ENCODE data around the gene SAC3D1. TPM values are rescaled to one million over a fixed set of nuclear protein-coding genes. Genes with fewer than 3 reads are reported as not detected.

The SAC3D1 gene
- total and polyA plus RNA-seq, 9 of the 15 experiments (the other 6 are each of a cell fraction or from before 2014, with no cell fraction given), result 0.20 to 35.2 (median 5.8) TPM

GRCh38 chr11:65027213-65028067 lies 13.6 kb upstream of the SAC3D1 start, which contains the start of gene SNX15:
SNX15 (plus strand) TSS chr11:65027439; CDS start chr11:65027538, 99 bp downstream.
- under 1% methylated on average over 34 of the region's 51 CpGs for WGBS (ENCODE audit: insufficient coverage, low coverage, missing lambda C conversion rate)
- Histone ChIP-seq H3K9me3 (replicated peaks; ENCODE audit: control insufficient read depth, insufficient read depth, low read depth, low read length) (no peaks in the 10 kb centered on the region), H4K20me1 (replicated peaks; ENCODE audit: control insufficient read depth, insufficient read depth, low read length) (no peaks in the 10 kb centered on the region), H3K4me1 (replicated peaks in 1 of 2; ENCODE audit: control insufficient read depth in 2 of 2, insufficient read depth in 2 of 2, low read length in 2 of 2) (peaks cover 16 to 29% of the 10 kb centered on the region in 2 experiments; a peak in 4 of 5 replicates), H3K27me3 (ENCODE audit: control insufficient read depth in 2 of 2, insufficient read depth in 2 of 2, low read length in 2 of 2) (no peaks in the 10 kb centered on the region), H3K4me3 (peak within 1 kb of the TSS; percentile 55), H3K9me1 (ENCODE audit: control insufficient read depth, insufficient read depth, low read length) (no peaks in the 10 kb centered on the region), H3K9ac (ENCODE audit: insufficient read depth in 1 of 2, low read depth in 2 of 2, low read length in 2 of 2) (peak within 1 kb of the TSS; percentile 74 to 88), H3K27ac (ENCODE audit: extremely low read depth, low read depth, low read length) (peak within 1 kb of the TSS; percentile 84), H3K4me2 (ENCODE audit: insufficient read depth, low read length) (peak within 1 kb of the TSS; percentile 80), H2AFZ (ENCODE audit: low read depth, low read length) (peak within 1 kb of the TSS; percentile 99), H3K36me3 (ENCODE audit: control insufficient read depth, insufficient read depth, low read length) (peaks cover 2% of the 10 kb centered on the region; the same call in 1 of the 3 replicates), H3K79me2 (ENCODE audit: control insufficient read depth, insufficient read depth, low read length) (peaks cover 9% of the 10 kb centered on the region; the same call in 2 of the 3 replicates)
- POLR2A ChIA-PET, result interaction anchor here (0.6 to 1.9 kb wide), 5 partner anchors 13 to 56 kb away, joined by 3 to 7 read pairs (median 5); partner anchors contain the start of genes BATF2, CDCA5 and SAC3D1
- in situ Hi-C loops (cut with MboI), result no loop called here
- intact Hi-C loops (cut with micrococcal nuclease), result loop anchor here (5.0 kb wide), 1 partner anchor 55 kb away; the partner anchor contains the start of genes CDCA5 and ZFPL1
- peak; percentile 98 for ATAC-seq
- FAIRE-seq, result peak; percentile 90
- no TSS peak for BruUV-seq (replicated peaks)
- DNase-seq (ENCODE audit: extremely low read depth in 1 of 4, low spot score in 3 of 4), result peak; percentile 89 to 98 (median 92)
- CTCF ChIA-PET (ENCODE audit: low intra/inter-chr PET ratio), result interaction anchor here (0.9 kb wide), 1 partner anchor 181 kb away, joined by 4 read pairs; no protein-coding TSS in a partner anchor
- no peak for TF ChIP-seq HDAC8 (tag; IDR thresholded peaks at IDR 0.05)
- peak; percentile 66; the same call in 1 of the 2 replicates for TF ChIP-seq ZBTB9 (CRISPR knock-in tag; IDR thresholded peaks at IDR 0.05)
- no peak for TF ChIP-seq CBFB (CRISPR knock-in tag; IDR thresholded peaks at IDR 0.05)
- no peak for TF ChIP-seq GTF2B (IDR thresholded peaks at IDR 0.05; ENCODE audit: extremely low read depth, insufficient read length)
- TF ChIP-seq SFPQ (IDR thresholded peaks at IDR 0.05; ENCODE audit: low read depth, low read length), result no peak
- peak; percentile 15; the same call in 1 of the 2 replicates for TF ChIP-seq BCOR (IDR thresholded peaks at IDR 0.05)
- no peak for TF ChIP-seq TAL1 (IDR thresholded peaks at IDR 0.05)
- TF ChIP-seq ID3 (CRISPR knock-in tag; IDR thresholded peaks at IDR 0.05), result no peak
- TF ChIP-seq ID3 (tag; IDR thresholded peaks at IDR 0.05), result no peak; the same call in 1 of the 2 replicates
- no peak for TF ChIP-seq MEF2D (tag; conservative IDR thresholded peaks at IDR 0.05; ENCODE audit: low read depth)
- no peak for TF ChIP-seq CREB3 (tag; conservative IDR thresholded peaks at IDR 0.05; ENCODE audit: low read depth)
- peak in 1 of 2 experiments; percentile 99 for TF ChIP-seq NCOA2 (IDR thresholded peaks at IDR 0.05; ENCODE audit: partially characterized antibody in 2 of 2)
- no peak for TF ChIP-seq ATF1 (CRISPR knock-in tag; IDR thresholded peaks at IDR 0.05)
- TF ChIP-seq ATF1 (tag; IDR thresholded peaks at IDR 0.05), result peak; percentile 67
- no peak for TF ChIP-seq RFX1 (IDR thresholded peaks at IDR 0.05)
